Activated CD8-positive, alpha-beta T cell treated with anti-CD3 and anti-CD28 coated beads for 36 hours (primary cell): ENCODE results near the gene DNM3. TPM values are rescaled to one million over a fixed set of nuclear protein-coding genes. Genes with fewer than 3 reads are reported as not detected.

Source experiments
- ATAC-seq: fragments of 200-7000 bp; cut with Tn5 transposase; one replicate; pipeline ENCODE4 v1.10.0; 2021; ENCODE audit warnings: mild to moderate bottlenecking, moderate library complexity
- CTCF ChIA-PET: fragments of 350-600 bp; sonication (Branson Sonifier 250); formaldehyde crosslinking; loops from one replicate; lab custom pipeline; 2021; ENCODE audit warnings: antibody characterized with exemption; lab: Charles Lee
- POLR2A ChIA-PET: fragments of 350-600 bp; sonication (Branson Sonifier 250); formaldehyde crosslinking; loops from one replicate; lab custom pipeline; 2021; ENCODE audit warnings: antibody characterized with exemption; lab: Charles Lee
- DNase-seq: peaks from one replicate; pipeline ENCODE4 v3.0.0-alpha.2; 2020
- H3K27ac Mint-ChIP-seq: one replicate; pipeline ENCODE4 v1.8.0; 2021; ENCODE audit warnings: mild to moderate bottlenecking, mixed read lengths
- H3K27me3 Mint-ChIP-seq: one replicate; pipeline ENCODE4 v1.8.0; 2021; ENCODE audit warnings: mixed read lengths
- H3K36me3 Mint-ChIP-seq: one replicate; pipeline ENCODE4 v1.8.0; 2021; ENCODE audit warnings: low read depth, mixed read lengths
- H3K4me1 Mint-ChIP-seq: one replicate; pipeline ENCODE4 v1.8.0; 2021; ENCODE audit warnings: low read depth, mixed read lengths
- H3K4me3 Mint-ChIP-seq: one replicate; pipeline ENCODE4 v1.8.0; 2021; ENCODE audit warnings: mild to moderate bottlenecking, moderate library complexity, mixed read lengths
- H3K9me3 Mint-ChIP-seq: one replicate; pipeline ENCODE4 v1.8.0; 2021; ENCODE audit warnings: mixed read lengths
- intact Hi-C: fragments of 100-400 bp; cut with micrococcal nuclease; formaldehyde crosslinking; loops from one replicate; pipeline ENCODE4 v1.10.0; 2022
- total RNA-seq, 2 experiments: library from RNA; stranded (reverse); gene quantifications; one replicate each; pipeline ENCODE4 v1.2.3, GENCODE V29; 2021
- TF ChIP-seq, protein P1 (sequence below): fragments of 200-600 bp; IDR thresholded peaks from one replicate; pipeline ENCODE4 v1.8.0; 2022; ENCODE audit warnings: antibody characterized with exemption, mild to moderate bottlenecking

Gene DNM3
- total RNA-seq, 2 experiments from 2014 or later, result 0.58 to 1.1 TPM

- Mint-ChIP-seq H3K36me3 (no peaks in the 10 kb centered on the region), H3K27me3 (no peaks in the 10 kb centered on the region), H3K27ac (no peak overlapping the region), H3K4me3 (no peak overlapping the region), H3K9me3 (no peaks in the 10 kb centered on the region), H3K4me1 (no peaks in the 10 kb centered on the region)
- no peak for DNase-seq
- ChIA-PET CTCF (interaction anchor here (1.6 kb wide), 1 partner anchor 25 kb away, joined by 4 read pairs; no protein-coding TSS in a partner anchor), POLR2A (no interaction called here)
- intact Hi-C loops, result no loop called here
- ATAC-seq, result no peak
- TF ChIP-seq, protein P1, sequence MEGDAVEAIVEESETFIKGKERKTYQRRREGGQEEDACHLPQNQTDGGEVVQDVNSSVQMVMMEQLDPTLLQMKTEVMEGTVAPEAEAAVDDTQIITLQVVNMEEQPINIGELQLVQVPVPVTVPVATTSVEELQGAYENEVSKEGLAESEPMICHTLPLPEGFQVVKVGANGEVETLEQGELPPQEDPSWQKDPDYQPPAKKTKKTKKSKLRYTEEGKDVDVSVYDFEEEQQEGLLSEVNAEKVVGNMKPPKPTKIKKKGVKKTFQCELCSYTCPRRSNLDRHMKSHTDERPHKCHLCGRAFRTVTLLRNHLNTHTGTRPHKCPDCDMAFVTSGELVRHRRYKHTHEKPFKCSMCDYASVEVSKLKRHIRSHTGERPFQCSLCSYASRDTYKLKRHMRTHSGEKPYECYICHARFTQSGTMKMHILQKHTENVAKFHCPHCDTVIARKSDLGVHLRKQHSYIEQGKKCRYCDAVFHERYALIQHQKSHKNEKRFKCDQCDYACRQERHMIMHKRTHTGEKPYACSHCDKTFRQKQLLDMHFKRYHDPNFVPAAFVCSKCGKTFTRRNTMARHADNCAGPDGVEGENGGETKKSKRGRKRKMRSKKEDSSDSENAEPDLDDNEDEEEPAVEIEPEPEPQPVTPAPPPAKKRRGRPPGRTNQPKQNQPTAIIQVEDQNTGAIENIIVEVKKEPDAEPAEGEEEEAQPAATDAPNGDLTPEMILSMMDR, result no peak
Measured at GRCh38 chr1:171954361-171954760, 113.1 kb downstream of the DNM3 start.

GRCh38 chr1:171961861-171962260 is 120.6 kb downstream of the DNM3 start:
- POLR2A ChIA-PET, result no interaction called here
- TF ChIP-seq, protein P1, result no peak
- Mint-ChIP-seq H3K36me3 (no peaks in the 10 kb centered on the region), H3K4me1 (peaks cover 3% of the 10 kb centered on the region), H3K4me3 (no peak overlapping the region), H3K27me3 (no peaks in the 10 kb centered on the region), H3K9me3 (no peaks in the 10 kb centered on the region), H3K27ac (no peak overlapping the region)
- intact Hi-C loops, result no loop called here
- peak; percentile 30 for ATAC-seq
- CTCF ChIA-PET, result interaction anchor here (2.0 kb wide), 1 partner anchor 23 kb away, joined by 7 read pairs; no protein-coding TSS in a partner anchor
- no peak for DNase-seq

GRCh38 chr1:171963762-171964161 is 122.5 kb downstream of the DNM3 start:
- no peak overlapping the region for H3K27ac Mint-ChIP-seq
- ChIA-PET CTCF (interaction anchor here (0.7 kb wide), 1 partner anchor 163 kb away, joined by 3 read pairs; no protein-coding TSS in a partner anchor), POLR2A (no interaction called here)
- H3K27me3 Mint-ChIP-seq, result no peaks in the 10 kb centered on the region
- peaks cover 3% of the 10 kb centered on the region for H3K4me1 Mint-ChIP-seq
- TF ChIP-seq, protein P1, result no peak
- no peak for ATAC-seq
- no peak for DNase-seq
- no peaks in the 10 kb centered on the region for H3K9me3 Mint-ChIP-seq
- no peak overlapping the region for H3K4me3 Mint-ChIP-seq
- H3K36me3 Mint-ChIP-seq, result no peaks in the 10 kb centered on the region
- intact Hi-C loops, result no loop called here

DNA sequence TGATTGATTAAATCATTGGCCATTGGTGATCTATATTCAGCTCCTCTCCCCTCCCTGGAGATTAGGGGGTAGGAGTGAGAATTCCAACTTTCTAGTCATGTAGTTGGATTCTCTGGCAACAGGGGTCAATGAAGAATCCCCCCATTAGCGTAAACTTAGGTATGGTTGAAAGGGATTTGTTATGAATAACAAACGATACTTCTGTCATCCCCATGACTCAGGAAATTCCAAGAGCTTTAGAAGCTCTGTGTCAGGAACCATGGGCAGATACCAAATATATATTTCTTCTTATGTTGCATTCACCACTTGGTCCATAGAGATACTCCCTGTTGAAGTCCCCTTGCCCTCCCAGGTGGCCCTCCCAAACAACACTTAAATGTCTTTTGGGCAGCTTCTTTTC is 124.5 kb downstream of the DNM3 start:
- no peaks in the 10 kb centered on the region for H3K36me3 Mint-ChIP-seq
- no peaks in the 10 kb centered on the region for H3K9me3 Mint-ChIP-seq
- intact Hi-C loops, result no loop called here
- TF ChIP-seq, protein P1, result no peak
- ATAC-seq, result no peak
- no peak for DNase-seq
- ChIA-PET POLR2A (no interaction called here), CTCF (interaction anchor here (0.8 to 1.8 kb wide), 2 partner anchors 16 to 164 kb away, joined by 3 to 5 read pairs; no protein-coding TSS in a partner anchor)
- no peak overlapping the region for H3K27ac Mint-ChIP-seq
- peaks cover 3% of the 10 kb centered on the region for H3K4me1 Mint-ChIP-seq
- no peaks in the 10 kb centered on the region for H3K27me3 Mint-ChIP-seq
- H3K4me3 Mint-ChIP-seq, result no peak overlapping the region

GRCh38 chr1:171966426-171967220 is 125.3 kb downstream of the DNM3 start:
- Mint-ChIP-seq H3K27ac (no peak overlapping the region), H3K36me3 (no peaks in the 10 kb centered on the region), H3K4me1 (peaks cover 3% of the 10 kb centered on the region), H3K4me3 (no peak overlapping the region), H3K27me3 (no peaks in the 10 kb centered on the region), H3K9me3 (no peaks in the 10 kb centered on the region)
- CTCF ChIA-PET, result interaction anchor here (0.8 to 4.7 kb wide), 3 partner anchors 18 to 165 kb away, joined by 4 to 18 read pairs (median 5); no protein-coding TSS in a partner anchor
- POLR2A ChIA-PET, result interaction anchor here (0.6 kb wide), 1 partner anchor 75 kb away, joined by 3 read pairs; no protein-coding TSS in a partner anchor
- intact Hi-C loops, result no loop called here
- DNase-seq, result no peak
- TF ChIP-seq, protein P1, result no peak
- ATAC-seq, result no peak
